ENCODE results near the gene SUMF1. TPM values are rescaled to one million over a fixed set of nuclear protein-coding genes. Genes with fewer than 3 reads are reported as not detected.

Gene SUMF1
- total and polyA plus RNA-seq, 2 donors (not counting 1 experiment from before 2014, with no cell fraction given), result 10.3 to 21.2 TPM

GRCh38 chr3:4419386-4419785 lies 47.7 kb downstream of the SUMF1 start:
- Histone ChIP-seq H3K9me3 (ENCODE audit: control extremely low read depth in 1 of 3, control insufficient read depth in 2 of 3, insufficient read depth in 1 of 3, low read length in 2 of 3) (no peaks in the 10 kb centered on the region), H3K79me2 (ENCODE audit: control insufficient read depth, insufficient read depth, low read length) (peaks cover 5% of the 10 kb centered on the region), H3K27ac (ENCODE audit: low read length in 2 of 2) (no peak overlapping the region), H4K20me1 (ENCODE audit: control insufficient read depth, insufficient read depth, low read length, poor library complexity, severe bottlenecking) (no peaks in the 10 kb centered on the region), H3K9ac (ENCODE audit: low read length) (no peak overlapping the region), H3K36me3 (replicated peaks in 1 of 2; ENCODE audit: control extremely low read depth in 1 of 2, control insufficient read depth in 1 of 2, extremely low read depth in 1 of 2, insufficient read depth in 2 of 2, low read length in 1 of 2) (peaks cover 7 to 25% of the 10 kb centered on the region in 2 experiments), H3K4me2 (replicated peaks; ENCODE audit: low read depth, low read length, poor library complexity, severe bottlenecking) (no peak overlapping the region), H3K27me3 (replicated peaks in 1 of 4; ENCODE audit: control extremely low read depth in 1 of 4, control insufficient read depth in 3 of 4, insufficient read depth in 4 of 4, low read length in 3 of 4) (no peaks in the 10 kb centered on the region), H2AFZ (ENCODE audit: insufficient read depth, low read depth, low read length, poor library complexity, severe bottlenecking) (no peak overlapping the region), H3K4me1 (ENCODE audit: control insufficient read depth in 2 of 2, insufficient read depth in 2 of 2, low read length in 2 of 2) (no peaks in the 10 kb centered on the region), H3K4me3 (ENCODE audit: control extremely low read depth in 1 of 5, extremely low read depth in 1 of 5, insufficient read depth in 1 of 5, low read depth in 2 of 5, low read length in 4 of 5) (no peak overlapping the region)
- Mint-ChIP-seq H3K4me3 (no peak overlapping the region), H3K27ac (no peak overlapping the region), H3K9me3 (ENCODE audit: insufficient read depth) (no peaks in the 10 kb centered on the region), H3K27me3 (no peaks in the 10 kb centered on the region), H3K4me1 (no peaks in the 10 kb centered on the region)
- 100% methylated on average over 1 of the region's 3 CpGs for WGBS (ENCODE audit: insufficient coverage)
- no peak for DNase-seq
- intact Hi-C loops (cut with micrococcal nuclease), result no loop called here
- TF ChIP-seq, protein P1, sequence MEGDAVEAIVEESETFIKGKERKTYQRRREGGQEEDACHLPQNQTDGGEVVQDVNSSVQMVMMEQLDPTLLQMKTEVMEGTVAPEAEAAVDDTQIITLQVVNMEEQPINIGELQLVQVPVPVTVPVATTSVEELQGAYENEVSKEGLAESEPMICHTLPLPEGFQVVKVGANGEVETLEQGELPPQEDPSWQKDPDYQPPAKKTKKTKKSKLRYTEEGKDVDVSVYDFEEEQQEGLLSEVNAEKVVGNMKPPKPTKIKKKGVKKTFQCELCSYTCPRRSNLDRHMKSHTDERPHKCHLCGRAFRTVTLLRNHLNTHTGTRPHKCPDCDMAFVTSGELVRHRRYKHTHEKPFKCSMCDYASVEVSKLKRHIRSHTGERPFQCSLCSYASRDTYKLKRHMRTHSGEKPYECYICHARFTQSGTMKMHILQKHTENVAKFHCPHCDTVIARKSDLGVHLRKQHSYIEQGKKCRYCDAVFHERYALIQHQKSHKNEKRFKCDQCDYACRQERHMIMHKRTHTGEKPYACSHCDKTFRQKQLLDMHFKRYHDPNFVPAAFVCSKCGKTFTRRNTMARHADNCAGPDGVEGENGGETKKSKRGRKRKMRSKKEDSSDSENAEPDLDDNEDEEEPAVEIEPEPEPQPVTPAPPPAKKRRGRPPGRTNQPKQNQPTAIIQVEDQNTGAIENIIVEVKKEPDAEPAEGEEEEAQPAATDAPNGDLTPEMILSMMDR (IDR thresholded peaks at IDR 0.05), result no peak
- TF ChIP-seq EZH2 (IDR thresholded peaks at IDR 0.05; ENCODE audit: borderline replicate concordance, insufficient read depth, low read depth, low read length, poor library complexity, severe bottlenecking), result no peak
- CTCF ChIA-PET, result no interaction called here
- POLR2A ChIA-PET, result no interaction called here
- ATAC-seq (ENCODE audit: low read depth), result no peak

- no peaks in the 10 kb centered on the region for H4K20me1 ChIP-seq (ENCODE audit: control insufficient read depth, insufficient read depth, low read length, poor library complexity, severe bottlenecking)
- no peak for ATAC-seq (ENCODE audit: low read depth)
- H3K36me3 ChIP-seq (replicated peaks in 1 of 2; ENCODE audit: control extremely low read depth in 1 of 2, control insufficient read depth in 1 of 2, extremely low read depth in 1 of 2, insufficient read depth in 2 of 2, low read length in 1 of 2), result peaks cover 8 to 26% of the 10 kb centered on the region in 2 experiments
- no peak overlapping the region for H3K9ac ChIP-seq (ENCODE audit: low read length)
- H3K79me2 ChIP-seq (ENCODE audit: control insufficient read depth, insufficient read depth, low read length), result no peaks in the 10 kb centered on the region
- no peak overlapping the region for H3K4me2 ChIP-seq (replicated peaks; ENCODE audit: low read depth, low read length, poor library complexity, severe bottlenecking)
- H3K27ac ChIP-seq (ENCODE audit: low read length in 2 of 2), result no peak overlapping the region
- H2AFZ ChIP-seq (ENCODE audit: insufficient read depth, low read depth, low read length, poor library complexity, severe bottlenecking), result no peak overlapping the region
- H3K27ac Mint-ChIP-seq, result no peak overlapping the region
- WGBS (ENCODE audit: insufficient coverage), result 98% methylated on average over 4 of the region's 4 CpGs
- H3K27me3 ChIP-seq (replicated peaks in 1 of 4; ENCODE audit: control extremely low read depth in 1 of 4, control insufficient read depth in 3 of 4, insufficient read depth in 4 of 4, low read length in 3 of 4), result no peaks in the 10 kb centered on the region
- no peaks in the 10 kb centered on the region for H3K9me3 ChIP-seq (ENCODE audit: control extremely low read depth in 1 of 3, control insufficient read depth in 2 of 3, insufficient read depth in 1 of 3, low read length in 2 of 3)
- TF ChIP-seq, protein P1 (IDR thresholded peaks at IDR 0.05), result no peak
- no peak for TF ChIP-seq EZH2 (IDR thresholded peaks at IDR 0.05; ENCODE audit: borderline replicate concordance, insufficient read depth, low read depth, low read length, poor library complexity, severe bottlenecking)
- no peak overlapping the region for H3K4me3 ChIP-seq (ENCODE audit: control extremely low read depth in 1 of 5, extremely low read depth in 1 of 5, insufficient read depth in 1 of 5, low read depth in 2 of 5, low read length in 4 of 5)
- intact Hi-C loops (cut with micrococcal nuclease), result no loop called here
- no peaks in the 10 kb centered on the region for H3K4me1 ChIP-seq (ENCODE audit: control insufficient read depth in 2 of 2, insufficient read depth in 2 of 2, low read length in 2 of 2)
- POLR2A ChIA-PET, result no interaction called here
- CTCF ChIA-PET, result no interaction called here
- no peaks in the 10 kb centered on the region for H3K9me3 Mint-ChIP-seq (ENCODE audit: insufficient read depth)
- H3K27me3 Mint-ChIP-seq, result no peaks in the 10 kb centered on the region
- DNase-seq, result no peak
- no peaks in the 10 kb centered on the region for H3K4me1 Mint-ChIP-seq
- H3K4me3 Mint-ChIP-seq, result no peak overlapping the region
Measured at GRCh38 chr3:4418156-4418555, 48.9 kb downstream of the SUMF1 start.
